ENCODE data around the gene FGD5. TPM values are rescaled to one million over a fixed set of nuclear protein-coding genes. Genes with fewer than 3 reads are reported as not detected.

The FGD5 gene
- total RNA-seq, 1 donor from 2014 or later: 16.2 TPM

- intact Hi-C loops (cut with DNase I): no loop called here
- Histone ChIP-seq H3K4me3 (no peak overlapping the region), H3K27me3 (no peaks in the 10 kb centered on the region), H3K9me3 (no peaks in the 10 kb centered on the region), H3K4me1 (peaks cover 26% of the 10 kb centered on the region), H3K27ac (no peak overlapping the region), H3K36me3 (no peaks in the 10 kb centered on the region)
- TF ChIP-seq POLR2AphosphoS5 (IDR thresholded peaks at IDR 0.05; ENCODE audit: insufficient read depth in 1 of 2, low read depth in 1 of 2) (no peak), CTCF (IDR thresholded peaks at IDR 0.05) (no peak), POLR2A (IDR thresholded peaks at IDR 0.05) (no peak)
- no peak for DNase-seq (ENCODE audit: extremely low spot score in 2 of 2)
These were observed 38.7 kb downstream of the FGD5 start for GRCh38 chr3:14857506-14857905.

- H3K27me3 ChIP-seq: no peaks in the 10 kb centered on the region
- no peaks in the 10 kb centered on the region for H3K36me3 ChIP-seq
- no peak for TF ChIP-seq POLR2AphosphoS5 (IDR thresholded peaks at IDR 0.05; ENCODE audit: insufficient read depth in 1 of 2, low read depth in 1 of 2)
- no peak for TF ChIP-seq POLR2A (IDR thresholded peaks at IDR 0.05)
- no peak for TF ChIP-seq CTCF (IDR thresholded peaks at IDR 0.05)
- intact Hi-C loops (cut with DNase I): no loop called here
- no peak overlapping the region for H3K27ac ChIP-seq
- DNase-seq (ENCODE audit: extremely low spot score in 2 of 2): no peak
- H3K4me1 ChIP-seq: peaks cover 20% of the 10 kb centered on the region
- H3K4me3 ChIP-seq: no peak overlapping the region
- H3K9me3 ChIP-seq: no peaks in the 10 kb centered on the region
These were observed 39.3 kb downstream of the FGD5 start for GRCh38 chr3:14858105-14858504.

- no peaks in the 10 kb centered on the region for H3K36me3 ChIP-seq
These were observed 41.1 kb downstream of the FGD5 start for GRCh38 chr3:14859880-14860279.

GRCh38 chr3:14861031-14861430, 42.3 kb downstream of the FGD5 start:
- TF ChIP-seq POLR2AphosphoS5 (IDR thresholded peaks at IDR 0.05; ENCODE audit: insufficient read depth in 1 of 2, low read depth in 1 of 2) (no peak), POLR2A (IDR thresholded peaks at IDR 0.05) (no peak), CTCF (IDR thresholded peaks at IDR 0.05) (no peak)

More at GRCh38 chr3:14859880-14860279, 41.1 kb downstream of the FGD5 start:
- Histone ChIP-seq H3K9me3 (no peaks in the 10 kb centered on the region), H3K4me1 (peaks cover 13% of the 10 kb centered on the region), H3K4me3 (no peak overlapping the region), H3K27me3 (no peaks in the 10 kb centered on the region), H3K27ac (no peak overlapping the region)
- no peak for DNase-seq (ENCODE audit: extremely low spot score in 2 of 2)
- TF ChIP-seq CTCF (IDR thresholded peaks at IDR 0.05): no peak
- TF ChIP-seq POLR2A (IDR thresholded peaks at IDR 0.05): no peak
- no peak for TF ChIP-seq POLR2AphosphoS5 (IDR thresholded peaks at IDR 0.05; ENCODE audit: insufficient read depth in 1 of 2, low read depth in 1 of 2)
- intact Hi-C loops (cut with DNase I): no loop called here

GRCh38 chr3:14861446-14862302, 42.9 kb downstream of the FGD5 start:
- H3K9me3 ChIP-seq: no peaks in the 10 kb centered on the region
- no peaks in the 10 kb centered on the region for H3K36me3 ChIP-seq
- H3K4me1 ChIP-seq: peaks cover 13% of the 10 kb centered on the region
- intact Hi-C loops (cut with DNase I): no loop called here
- no peaks in the 10 kb centered on the region for H3K27me3 ChIP-seq
- TF ChIP-seq POLR2A (IDR thresholded peaks at IDR 0.05): no peak
- no peak for TF ChIP-seq CTCF (IDR thresholded peaks at IDR 0.05)
- TF ChIP-seq POLR2AphosphoS5 (IDR thresholded peaks at IDR 0.05; ENCODE audit: insufficient read depth in 1 of 2, low read depth in 1 of 2): no peak
- no peak overlapping the region for H3K27ac ChIP-seq
- H3K4me3 ChIP-seq: no peak overlapping the region
- DNase-seq (ENCODE audit: extremely low spot score in 2 of 2): no peak

More at GRCh38 chr3:14861031-14861430, 42.3 kb downstream of the FGD5 start:
- Histone ChIP-seq H3K27me3 (no peaks in the 10 kb centered on the region), H3K4me1 (peaks cover 13% of the 10 kb centered on the region), H3K9me3 (no peaks in the 10 kb centered on the region), H3K27ac (no peak overlapping the region), H3K36me3 (no peaks in the 10 kb centered on the region), H3K4me3 (no peak overlapping the region)
- no peak for DNase-seq (ENCODE audit: extremely low spot score in 2 of 2)
- intact Hi-C loops (cut with DNase I): no loop called here

Data from vagina (tissue), 2 donors.